ENCODE results near the gene KRTAP10-8. TPM values are rescaled to one million over a fixed set of nuclear protein-coding genes. Genes with fewer than 3 reads are reported as not detected.

The KRTAP10-8 gene
- total and polyA plus RNA-seq, 4 donors = not detected

Other genes with a start within 250 kb of the KRTAP10-8 start
- gene LRRC3, start 156.6 kb upstream of the KRTAP10-8 start, total RNA-seq = 1 to 10 TPM; 1.4 to 2.4 TPM
- gene LRRC3, start 156.6 kb upstream of the KRTAP10-8 start, polyA plus RNA-seq (ENCODE audit: insufficient read length in 2 of 2) = 1 to 10 TPM; 4.4 to 6.5 TPM
- gene KRTAP10-1, start 71.9 kb upstream of the KRTAP10-8 start, total RNA-seq = not detected
- gene KRTAP10-1, start 71.9 kb upstream of the KRTAP10-8 start, polyA plus RNA-seq (ENCODE audit: insufficient read length in 2 of 2) = not detected
- gene KRTAP10-2, start 60.6 kb upstream of the KRTAP10-8 start, total RNA-seq = not detected
- gene KRTAP10-2, start 60.6 kb upstream of the KRTAP10-8 start, polyA plus RNA-seq (ENCODE audit: insufficient read length in 2 of 2) = not detected
- gene KRTAP10-3, start 53.3 kb upstream of the KRTAP10-8 start, total RNA-seq = not detected
- gene KRTAP10-3, start 53.3 kb upstream of the KRTAP10-8 start, polyA plus RNA-seq (ENCODE audit: insufficient read length in 2 of 2) = not detected
- not detected for gene KRTAP10-4, start 38.4 kb upstream of the KRTAP10-8 start, total RNA-seq
- not detected for gene KRTAP10-4, start 38.4 kb upstream of the KRTAP10-8 start, polyA plus RNA-seq (ENCODE audit: insufficient read length in 2 of 2)
- not detected for gene KRTAP10-5, start 31.5 kb upstream of the KRTAP10-8 start, total RNA-seq
- not detected for gene KRTAP10-5, start 31.5 kb upstream of the KRTAP10-8 start, polyA plus RNA-seq (ENCODE audit: insufficient read length in 2 of 2)
- not detected for gene KRTAP10-6, start 19.6 kb upstream of the KRTAP10-8 start, total RNA-seq
- gene KRTAP10-6, start 19.6 kb upstream of the KRTAP10-8 start, polyA plus RNA-seq (ENCODE audit: insufficient read length in 2 of 2) = not detected
- gene KRTAP10-7, start 11.5 kb upstream of the KRTAP10-8 start, total RNA-seq = not detected
- gene KRTAP10-7, start 11.5 kb upstream of the KRTAP10-8 start, polyA plus RNA-seq (ENCODE audit: insufficient read length in 2 of 2) = not detected
- not detected for gene KRTAP10-9, start 15.0 kb downstream of the KRTAP10-8 start, total RNA-seq
- gene KRTAP10-9, start 15.0 kb downstream of the KRTAP10-8 start, polyA plus RNA-seq (ENCODE audit: insufficient read length in 2 of 2) = not detected
- gene KRTAP10-10, start 25.3 kb downstream of the KRTAP10-8 start, total RNA-seq = not detected
- not detected for gene KRTAP10-10, start 25.3 kb downstream of the KRTAP10-8 start, polyA plus RNA-seq (ENCODE audit: insufficient read length in 2 of 2)
- not detected for gene KRTAP10-11, start 34.3 kb downstream of the KRTAP10-8 start, total RNA-seq
- gene KRTAP10-11, start 34.3 kb downstream of the KRTAP10-8 start, polyA plus RNA-seq (ENCODE audit: insufficient read length in 2 of 2) = not detected
- gene KRTAP12-4, start 42.6 kb downstream of the KRTAP10-8 start, total RNA-seq = not detected
- not detected for gene KRTAP12-4, start 42.6 kb downstream of the KRTAP10-8 start, polyA plus RNA-seq (ENCODE audit: insufficient read length in 2 of 2)
- not detected for gene KRTAP12-3, start 45.9 kb downstream of the KRTAP10-8 start, total RNA-seq
- gene KRTAP12-3, start 45.9 kb downstream of the KRTAP10-8 start, polyA plus RNA-seq (ENCODE audit: insufficient read length in 2 of 2) = not detected
- gene KRTAP12-2, start 54.8 kb downstream of the KRTAP10-8 start, total RNA-seq = not detected
- not detected for gene KRTAP12-2, start 54.8 kb downstream of the KRTAP10-8 start, polyA plus RNA-seq (ENCODE audit: insufficient read length in 2 of 2)
- gene KRTAP12-1, start 70.1 kb downstream of the KRTAP10-8 start, total RNA-seq = not detected
- gene KRTAP12-1, start 70.1 kb downstream of the KRTAP10-8 start, polyA plus RNA-seq (ENCODE audit: insufficient read length in 2 of 2) = not detected
- gene KRTAP10-12, start 85.1 kb downstream of the KRTAP10-8 start, total RNA-seq = not detected
- gene KRTAP10-12, start 85.1 kb downstream of the KRTAP10-8 start, polyA plus RNA-seq (ENCODE audit: insufficient read length in 2 of 2) = not detected
- gene TSPEAR, start 99.5 kb downstream of the KRTAP10-8 start, total RNA-seq = under 1 TPM in 1 of 2 donors, not detected in 1; 0.66 TPM
- gene TSPEAR, start 99.5 kb downstream of the KRTAP10-8 start, polyA plus RNA-seq (ENCODE audit: insufficient read length in 2 of 2) = under 1 TPM; 0.24 to 0.33 TPM
- 10 to 100 TPM; 53.0 to 62.6 TPM for gene UBE2G2, start 189.7 kb downstream of the KRTAP10-8 start, total RNA-seq
- 100 to 1,000 TPM in 1 of 2 donors, 10 to 100 TPM in 1; 83.8 to 102 TPM for gene UBE2G2, start 189.7 kb downstream of the KRTAP10-8 start, polyA plus RNA-seq (ENCODE audit: insufficient read length in 2 of 2)
- gene SUMO3, start 206.0 kb downstream of the KRTAP10-8 start, total RNA-seq = 10 to 100 TPM; 66.8 to 80.7 TPM
- 100 to 1,000 TPM; 144 to 159 TPM for gene SUMO3, start 206.0 kb downstream of the KRTAP10-8 start, polyA plus RNA-seq (ENCODE audit: insufficient read length in 2 of 2)

Measured in spinal cord (tissue), 4 donors.